A549 (cell line): ENCODE measurements around the gene FBH1. TPM values are rescaled to one million over a fixed set of nuclear protein-coding genes. Genes with fewer than 3 reads are reported as not detected.

Experiments used
- ATAC-seq, 2 experiments: fragments of 200-7000 bp in 1 of 2; fragments of >200 bp in 1 of 2; cut with Nextera tagmentation in 1 of 2; cut with Tn5 transposase in 1 of 2; 3 replicates each; pipeline versions ENCODE4 v1.8.0 to v1.9.1; 2018 to 2020; ENCODE audit warnings: mild to moderate bottlenecking in 1 of 2, moderate library complexity in 1 of 2
- CTCF ChIA-PET: fragments of 300-600 bp; sonication (Branson Sonifier 250); formaldehyde crosslinking; extraction: SDS; loops from one replicate; lab custom pipeline; 2021; ENCODE audit warnings: antibody characterized with exemption, inconsistent platforms; lab: Yijun Ruan, JAX
- POLR2A ChIA-PET: fragments of 350-600 bp; formaldehyde crosslinking; extraction: SDS; loops from one replicate; lab custom pipeline; 2021; ENCODE audit warnings: antibody characterized with exemption, inconsistent platforms; lab: Yijun Ruan, JAX
- DNase-seq, 2 experiments: peaks; one replicate each; pipeline versions ENCODE4 v3.0.0 to v3.0.0-alpha.2; 2011 to 2016; ENCODE audit warnings: low read depth in 1 of 2, low spot score in 1 of 2
- FAIRE-seq: peaks from 2 replicates; lab custom pipeline; 2011; peaks lifted over from hg19 to GRCh38; lab: Jason Lieb, UNC
- H3K27ac ChIP-seq, 2 experiments: fragments of >200 bp; sonication (Bioruptor Twin); formaldehyde crosslinking; 3 replicates each; pipeline ENCODE4 v1.5.1; 2016 to 2017
- H3K4me1 ChIP-seq: fragments of >200 bp; sonication (Bioruptor Twin); formaldehyde crosslinking; 3 replicates; pipeline ENCODE4 v1.6.1; 2016
- H3K4me2 ChIP-seq: fragments of >200 bp; sonication (Bioruptor Twin); formaldehyde crosslinking; 3 replicates; pipeline ENCODE4 v1.6.1; 2016
- H3K4me3 ChIP-seq: fragments of >200 bp; sonication (Bioruptor Twin); formaldehyde crosslinking; 3 replicates; pipeline ENCODE4 v1.5.1; 2016
- H3K9me3 ChIP-seq: fragments of >200 bp; sonication (Bioruptor Twin); formaldehyde crosslinking; 3 replicates; pipeline ENCODE4 v1.6.1; 2016
- CBX8 ChIP-seq: fragments of 200-600 bp; sonication (generic); IDR thresholded peaks from 2 replicates; pipeline ENCODE4 v1.6.1; 2016
- CEBPB ChIP-seq, 2 experiments: fragments of >200 bp in 1 of 2; sonication (Bioruptor Twin) in 1 of 2; formaldehyde crosslinking in 1 of 2; IDR thresholded peaks; 2 replicates each; pipeline ENCODE4 v1.6.1; 2012 to 2016
- CHD2 ChIP-seq: fragments of 150-350 bp; IDR thresholded peaks from 2 replicates; pipeline ENCODE4 v1.6.1; 2014; ENCODE audit warnings: low read length; ENCODE audit not compliant: partially characterized antibody
- CHD4 ChIP-seq: fragments of 200-600 bp; sonication (generic); IDR thresholded peaks from 2 replicates; pipeline ENCODE4 v1.6.1; 2016; ENCODE audit warnings: antibody characterized with exemption, mild to moderate bottlenecking, borderline replicate concordance
- EHMT2 ChIP-seq: fragments of 200-600 bp; sonication (generic); IDR thresholded peaks from 2 replicates; pipeline ENCODE4 v1.6.1; 2016; ENCODE audit warnings: antibody characterized with exemption, low read depth, mild to moderate bottlenecking, moderate library complexity
- EP300 ChIP-seq, 2 experiments: fragments of >200 bp; sonication (Bioruptor Twin); formaldehyde crosslinking; IDR thresholded peaks; 2 replicates in 1 of 2; 3 replicates in 1 of 2; pipeline ENCODE4 v1.6.1; 2016 to 2017
- FOSB ChIP-seq: fragments of 250-450 bp; sonication (Bioruptor Pico); IDR thresholded peaks from 2 replicates; pipeline ENCODE4 v1.5.0; 2020; ENCODE audit warnings: mild to moderate bottlenecking, moderate library complexity
- FOXS1 ChIP-seq: fragments of 250-450 bp; sonication (Bioruptor Pico); IDR thresholded peaks from 2 replicates; pipeline ENCODE4 v1.5.0; 2020; ENCODE audit warnings: mild to moderate bottlenecking, moderate library complexity
- GATA3 ChIP-seq: IDR thresholded peaks from 2 replicates; pipeline ENCODE4 v1.6.1; 2012; ENCODE audit warnings: borderline replicate concordance
- HDAC2 ChIP-seq: fragments of 200-600 bp; sonication (generic); IDR thresholded peaks from 2 replicates; pipeline ENCODE4 v1.6.1; 2016
- HEYL ChIP-seq: fragments of 250-450 bp; sonication (Bioruptor Pico); IDR thresholded peaks from 2 replicates; pipeline ENCODE4 v1.8.0; 2021; ENCODE audit warnings: mild to moderate bottlenecking, moderate library complexity
- HOXB13 ChIP-seq: fragments of 250-450 bp; sonication (Bioruptor Pico); IDR thresholded peaks from 2 replicates; pipeline ENCODE4 v1.5.0; 2020; ENCODE audit warnings: low read depth, mild to moderate bottlenecking, moderate library complexity
- KDM1A ChIP-seq: fragments of 200-600 bp; sonication (generic); IDR thresholded peaks from 2 replicates; pipeline ENCODE4 v1.6.1; 2016; ENCODE audit warnings: low read depth, mild to moderate bottlenecking
- MAZ ChIP-seq: fragments of 150-350 bp; IDR thresholded peaks from 2 replicates; pipeline ENCODE4 v1.6.1; 2014; ENCODE audit warnings: antibody characterized with exemption, low read depth, low read length, borderline replicate concordance
- NPAS2 ChIP-seq: fragments of 250-450 bp; sonication (Bioruptor Pico); IDR thresholded peaks from 2 replicates; pipeline ENCODE4 v1.8.0; 2022; ENCODE audit warnings: mild to moderate bottlenecking, moderate library complexity, borderline replicate concordance
- NR3C1 ChIP-seq: fragments of >200 bp; sonication (Bioruptor Twin); formaldehyde crosslinking; IDR thresholded peaks from 3 replicates; pipeline ENCODE4 v1.6.1; 2017
- PBX3 ChIP-seq: IDR thresholded peaks from 2 replicates; pipeline ENCODE4 v1.6.1; 2012
- RAD21 ChIP-seq, 2 experiments: fragments of >200 bp in 1 of 2; sonication (Bioruptor Twin) in 1 of 2; formaldehyde crosslinking in 1 of 2; IDR thresholded peaks in 1 of 2; conservative IDR thresholded peaks in 1 of 2; 2 replicates in 1 of 2; 3 replicates in 1 of 2; pipeline ENCODE4 v1.6.1; 2012 to 2018; ENCODE audit warnings: inconsistent platforms in 1 of 2
- RNF2 ChIP-seq: fragments of 200-600 bp; sonication (generic); IDR thresholded peaks from 2 replicates; pipeline ENCODE4 v1.6.1; 2016; ENCODE audit warnings: low read depth, mild to moderate bottlenecking, antibody characterized with exemption, moderate library complexity, borderline replicate concordance
- SREBF2 ChIP-seq: fragments of 450-650 bp; IDR thresholded peaks from 2 replicates; pipeline ENCODE4 v1.6.1; 2014; ENCODE audit warnings: mild to moderate bottlenecking, moderate library complexity
- TFCP2L1 ChIP-seq: fragments of 250-450 bp; sonication (Bioruptor Pico); IDR thresholded peaks from 2 replicates; pipeline ENCODE4 v1.5.0; 2021; ENCODE audit warnings: mild to moderate bottlenecking
- ZC3H11A ChIP-seq: fragments of 450-650 bp; IDR thresholded peaks from 2 replicates; pipeline ENCODE4 v1.6.1; 2014; ENCODE audit warnings: antibody characterized with exemption, mild to moderate bottlenecking
- ZFP36 ChIP-seq: fragments of 450-650 bp; IDR thresholded peaks from 2 replicates; pipeline ENCODE4 v1.6.1; 2014; ENCODE audit warnings: borderline replicate concordance; ENCODE audit not compliant: partially characterized antibody
- WGBS: methylation state at CpG from one replicate; pipeline ENCODE4 v1.1.6; 2017; ENCODE audit errors: missing lambda C conversion rate; 5-methylcytosine and 5-hydroxymethylcytosine counted together
- polyA plus RNA-seq, 4 experiments: library from polyadenylated mRNA; depleted of rRNA in 3 of 4; stranded (reverse); fragments of >200 nt; fragmentation: RNase III in 1 of 4; extraction: RNeasy Plus Mini Kit Qiagen cat#74134 plus additional on column Dnase treatment in 1 of 4; gene quantifications; 2 replicates in 3 of 4; 3 replicates in 1 of 4; pipeline ENCODE4 v1.2.3, GENCODE V29; 2011 to 2017
- TF ChIP-seq, protein P1 (sequence below): fragments of 450-650 bp; IDR thresholded peaks from 2 replicates; pipeline ENCODE4 v1.6.1; 2014; ENCODE audit warnings: antibody characterized with exemption
- TF ChIP-seq, protein P2 (sequence below): fragments of >200 bp; sonication (Bioruptor Twin); formaldehyde crosslinking; IDR thresholded peaks from 3 replicates; pipeline ENCODE4 v1.5.1; 2016
- TF ChIP-seq, protein P3 (sequence below): fragments of 150-350 bp; IDR thresholded peaks from 2 replicates; pipeline ENCODE4 v1.6.1; 2014; ENCODE audit warnings: low read depth, mild to moderate bottlenecking, low read length

Gene FBH1
- polyA plus RNA-seq, 2 of the 4 experiments (the other 2 are of a cell fraction), result 43.9 to 56.5 TPM

- WGBS, result 93% methylated on average over 7 of the region's 7 CpGs
- no peak for DNase-seq
- no peaks in the 10 kb centered on the region for H3K4me1 ChIP-seq
- ChIA-PET CTCF (no interaction called here), POLR2A (no interaction called here)
- H3K9me3 ChIP-seq, result no peaks in the 10 kb centered on the region
- no peak for ATAC-seq
- FAIRE-seq, result no peak
- no peak overlapping the region for H3K4me3 ChIP-seq
- no peak overlapping the region for H3K27ac ChIP-seq
- TF ChIP-seq RAD21 (conservative IDR thresholded peaks at IDR 0.05 in 1 of 2, IDR thresholded peaks at IDR 0.05 in 1 of 2) (no peak), GATA3 (no peak), CHD4 (no peak), NR3C1 (no peak), CBX8 (no peak), HDAC2 (no peak), CEBPB (IDR thresholded peaks at IDR 0.05) (no peak), CHD2 (no peak), EHMT2 (no peak), NPAS2 (no peak), TFCP2L1 (no peak), SREBF2 (no peak), FOSB (CRISPR knock-in tag) (no peak)
- H3K4me2 ChIP-seq, result no peak overlapping the region
Measured at GRCh38 chr10:5919568-5919967, 29.5 kb downstream of the FBH1 start.

DNA sequence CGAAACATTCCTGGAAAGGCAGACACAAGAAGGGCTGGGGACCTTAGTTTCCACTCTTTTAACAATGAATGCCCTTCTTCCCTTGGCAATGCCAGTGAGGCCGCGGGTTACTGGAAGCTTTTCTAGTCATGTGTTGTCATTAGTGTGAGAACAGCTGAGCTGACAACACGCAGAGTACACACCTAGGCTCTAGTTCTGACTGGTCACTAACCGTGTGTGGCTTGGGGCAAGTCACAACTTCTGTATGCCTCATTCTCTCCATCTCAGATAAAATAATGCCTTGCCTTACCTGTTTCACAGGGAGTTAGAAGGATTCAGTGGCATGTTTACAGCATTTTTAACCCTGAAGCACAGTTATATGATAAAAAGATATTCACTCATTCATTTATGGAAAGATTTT lies 31.7 kb downstream of the FBH1 start:
- CTCF ChIA-PET, result interaction anchor here (1.0 kb wide), 1 partner anchor 16 kb away, joined by 5 read pairs; no protein-coding TSS in a partner anchor
- no peak for TF ChIP-seq ZFP36
- no peak for TF ChIP-seq EP300 (IDR thresholded peaks at IDR 0.05)
- no peak for TF ChIP-seq RNF2
- no peak for TF ChIP-seq FOXS1 (CRISPR knock-in tag)
- TF ChIP-seq KDM1A, result no peak
- no peak for TF ChIP-seq CHD4
- no peak for TF ChIP-seq EHMT2
- no peak for TF ChIP-seq MAZ
- TF ChIP-seq, protein P1, sequence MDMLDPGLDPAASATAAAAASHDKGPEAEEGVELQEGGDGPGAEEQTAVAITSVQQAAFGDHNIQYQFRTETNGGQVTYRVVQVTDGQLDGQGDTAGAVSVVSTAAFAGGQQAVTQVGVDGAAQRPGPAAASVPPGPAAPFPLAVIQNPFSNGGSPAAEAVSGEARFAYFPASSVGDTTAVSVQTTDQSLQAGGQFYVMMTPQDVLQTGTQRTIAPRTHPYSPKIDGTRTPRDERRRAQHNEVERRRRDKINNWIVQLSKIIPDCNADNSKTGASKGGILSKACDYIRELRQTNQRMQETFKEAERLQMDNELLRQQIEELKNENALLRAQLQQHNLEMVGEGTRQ, result no peak
- no peak for TF ChIP-seq HOXB13 (CRISPR knock-in tag)
- TF ChIP-seq, protein P2, sequence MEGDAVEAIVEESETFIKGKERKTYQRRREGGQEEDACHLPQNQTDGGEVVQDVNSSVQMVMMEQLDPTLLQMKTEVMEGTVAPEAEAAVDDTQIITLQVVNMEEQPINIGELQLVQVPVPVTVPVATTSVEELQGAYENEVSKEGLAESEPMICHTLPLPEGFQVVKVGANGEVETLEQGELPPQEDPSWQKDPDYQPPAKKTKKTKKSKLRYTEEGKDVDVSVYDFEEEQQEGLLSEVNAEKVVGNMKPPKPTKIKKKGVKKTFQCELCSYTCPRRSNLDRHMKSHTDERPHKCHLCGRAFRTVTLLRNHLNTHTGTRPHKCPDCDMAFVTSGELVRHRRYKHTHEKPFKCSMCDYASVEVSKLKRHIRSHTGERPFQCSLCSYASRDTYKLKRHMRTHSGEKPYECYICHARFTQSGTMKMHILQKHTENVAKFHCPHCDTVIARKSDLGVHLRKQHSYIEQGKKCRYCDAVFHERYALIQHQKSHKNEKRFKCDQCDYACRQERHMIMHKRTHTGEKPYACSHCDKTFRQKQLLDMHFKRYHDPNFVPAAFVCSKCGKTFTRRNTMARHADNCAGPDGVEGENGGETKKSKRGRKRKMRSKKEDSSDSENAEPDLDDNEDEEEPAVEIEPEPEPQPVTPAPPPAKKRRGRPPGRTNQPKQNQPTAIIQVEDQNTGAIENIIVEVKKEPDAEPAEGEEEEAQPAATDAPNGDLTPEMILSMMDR, result no peak
- TF ChIP-seq, all 56 proteins: peak for 0

GRCh38 chr10:5924889-5925288 lies 34.8 kb downstream of the FBH1 start:
- no peaks in the 10 kb centered on the region for H3K4me1 ChIP-seq
- no peak for TF ChIP-seq ZC3H11A
- TF ChIP-seq HOXB13 (CRISPR knock-in tag), result no peak
- TF ChIP-seq, protein P3, sequence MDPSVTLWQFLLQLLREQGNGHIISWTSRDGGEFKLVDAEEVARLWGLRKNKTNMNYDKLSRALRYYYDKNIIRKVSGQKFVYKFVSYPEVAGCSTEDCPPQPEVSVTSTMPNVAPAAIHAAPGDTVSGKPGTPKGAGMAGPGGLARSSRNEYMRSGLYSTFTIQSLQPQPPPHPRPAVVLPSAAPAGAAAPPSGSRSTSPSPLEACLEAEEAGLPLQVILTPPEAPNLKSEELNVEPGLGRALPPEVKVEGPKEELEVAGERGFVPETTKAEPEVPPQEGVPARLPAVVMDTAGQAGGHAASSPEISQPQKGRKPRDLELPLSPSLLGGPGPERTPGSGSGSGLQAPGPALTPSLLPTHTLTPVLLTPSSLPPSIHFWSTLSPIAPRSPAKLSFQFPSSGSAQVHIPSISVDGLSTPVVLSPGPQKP, result no peak
- TF ChIP-seq PBX3, result no peak
- TF ChIP-seq HEYL (CRISPR knock-in tag), result no peak
- TF ChIP-seq SREBF2, result no peak
- no peak for TF ChIP-seq NR3C1
- TF ChIP-seq, all 56 proteins: peak for 0
- FAIRE-seq, result no peak
- ChIA-PET POLR2A (no interaction called here), CTCF (no interaction called here)
- no peak for ATAC-seq
- Histone ChIP-seq H3K4me2 (no peak overlapping the region), H3K4me3 (no peak overlapping the region), H3K9me3 (no peaks in the 10 kb centered on the region), H3K27ac (no peak overlapping the region)
- WGBS, result 91% methylated on average over 10 of the region's 10 CpGs
- no peak for DNase-seq

More for the DNA sequence above, 31.7 kb downstream of the FBH1 start:
- WGBS, result 98% methylated on average over 5 of the region's 5 CpGs
- no peaks in the 10 kb centered on the region for H3K4me1 ChIP-seq
- no peak overlapping the region for H3K4me2 ChIP-seq
- no peak overlapping the region for H3K27ac ChIP-seq
- POLR2A ChIA-PET, result no interaction called here
- H3K9me3 ChIP-seq, result no peaks in the 10 kb centered on the region
- ATAC-seq, result no peak
- no peak for FAIRE-seq
- DNase-seq, result no peak
- H3K4me3 ChIP-seq, result no peak overlapping the region
